ENCODE results near the gene MSI2.

GRCh38 chr17:57733085-57733484 is 476.8 kb downstream of the MSI2 start:
- TF ChIP-seq EZH2 (IDR thresholded peaks at IDR 0.05; ENCODE audit: insufficient read depth, poor library complexity, severe bottlenecking) (no peak), EZH2phosphoT487 (IDR thresholded peaks at IDR 0.05; ENCODE audit: insufficient read depth, low read depth) (no peak)

Measured in GM23248 (cell line).